GM06990 (cell line): ENCODE measurements around the gene CTIF.

Experiments used
- DNase-seq: peaks from one replicate; pipeline ENCODE4 v3.0.0-alpha.2; 2011; ENCODE audit not compliant: insufficient read length; ENCODE audit errors: extremely low read depth
- H3K27me3 ChIP-seq: replicated peaks from 2 replicates; pipeline ENCODE4 v1.6.0; 2011; ENCODE audit warnings: low read length; ENCODE audit not compliant: control insufficient read depth, insufficient read depth
- H3K36me3 ChIP-seq: 2 replicates; pipeline ENCODE4 v1.5.1; 2011; ENCODE audit warnings: low read length; ENCODE audit not compliant: control insufficient read depth, insufficient read depth
- H3K4me3 ChIP-seq: replicated peaks from 2 replicates; pipeline ENCODE4 v1.5.1; 2011; ENCODE audit warnings: low read depth, mild to moderate bottlenecking, control low read depth, low read length
- CTCF ChIP-seq: IDR thresholded peaks from 2 replicates; pipeline ENCODE4 v1.5.1; 2011; ENCODE audit warnings: low read length, control low read depth, mild to moderate bottlenecking, inconsistent platforms; ENCODE audit not compliant: insufficient read depth, poor library complexity, severe bottlenecking

CTIF gene

GRCh38 chr18:48824231-48824970 lies 285.6 kb downstream of the CTIF start:
- H3K4me3 ChIP-seq: no peak overlapping the region
- no peak for DNase-seq
- H3K27me3 ChIP-seq: no peaks in the 10 kb centered on the region
- H3K36me3 ChIP-seq: no peaks in the 10 kb centered on the region
- TF ChIP-seq CTCF: no peak

GRCh38 chr18:48825101-48825745 lies 286.4 kb downstream of the CTIF start:
- H3K4me3 ChIP-seq: no peak overlapping the region
- no peak for DNase-seq
- H3K27me3 ChIP-seq: no peaks in the 10 kb centered on the region
- no peak for TF ChIP-seq CTCF
- no peaks in the 10 kb centered on the region for H3K36me3 ChIP-seq

DNA sequence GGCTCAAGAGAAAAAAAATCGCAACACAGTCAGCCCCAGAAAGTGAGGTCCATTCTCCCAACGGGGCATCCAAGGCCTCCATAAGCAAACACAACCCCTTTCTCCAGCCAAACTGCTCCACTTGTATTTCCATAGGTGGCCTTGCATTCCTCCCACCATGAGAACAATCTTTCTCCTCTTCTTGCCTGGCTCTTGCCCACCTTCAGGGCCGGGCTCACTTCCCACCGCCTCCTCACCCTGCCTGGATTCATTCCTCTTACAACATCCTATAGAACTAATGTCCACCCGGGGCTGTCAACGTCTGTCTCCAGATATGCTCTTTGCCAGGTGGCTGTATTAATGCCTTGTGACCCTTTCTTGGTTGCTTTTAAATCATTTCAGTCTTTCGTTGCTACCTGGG lies 287.4 kb downstream of the CTIF start:
- TF ChIP-seq CTCF: no peak
- Histone ChIP-seq H3K27me3 (no peaks in the 10 kb centered on the region), H3K36me3 (no peaks in the 10 kb centered on the region), H3K4me3 (no peak overlapping the region)
- no peak for DNase-seq

DNA sequence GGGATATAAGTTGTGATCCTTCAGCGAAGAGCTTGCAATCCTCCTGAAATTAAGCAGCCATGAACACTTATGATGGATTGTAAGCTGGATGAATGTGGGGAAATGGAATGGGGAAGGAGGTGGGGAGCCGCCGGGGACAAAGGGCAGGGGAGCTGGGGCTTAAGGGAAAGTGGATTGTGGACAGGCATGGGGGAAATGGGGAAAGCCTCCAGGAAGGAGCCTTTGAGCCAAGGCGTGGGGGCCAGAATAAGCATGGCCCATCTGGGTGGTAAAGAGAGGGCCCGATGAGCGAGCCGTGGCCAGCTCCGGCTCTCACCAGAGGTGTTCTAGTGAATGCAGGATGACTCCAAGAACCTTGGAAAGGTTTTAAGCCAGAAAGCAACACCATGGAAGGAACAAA lies 288.0 kb downstream of the CTIF start:
- DNase-seq: no peak
- no peak for TF ChIP-seq CTCF
- Histone ChIP-seq H3K27me3 (no peaks in the 10 kb centered on the region), H3K4me3 (no peak overlapping the region), H3K36me3 (no peaks in the 10 kb centered on the region)

GRCh38 chr18:48827291-48828193 lies 288.7 kb downstream of the CTIF start:
- Histone ChIP-seq H3K27me3 (no peaks in the 10 kb centered on the region), H3K4me3 (no peak overlapping the region), H3K36me3 (no peaks in the 10 kb centered on the region)
- no peak for DNase-seq
- TF ChIP-seq CTCF: no peak
